ENCODE measurements around the gene SYNGR1.

SYNGR1 gene

GRCh38 chr22:39349967-39350726 lies at the start of gene SYNGR1:
Gene SYNGR1, plus strand, starts transcription at chr22:39349991. Its CDS starts 20 bp downstream, at chr22:39350011.
- no peak for DNase-seq (ENCODE audit: low read depth)

GRCh38 chr22:39300186-39300830 lies 49.5 kb upstream of the SYNGR1 start:
- no peak for DNase-seq (ENCODE audit: low read depth)

- no peak for DNase-seq (ENCODE audit: low read depth)
Measured at GRCh38 chr22:39301108-39301507, 48.7 kb upstream of the SYNGR1 start.

- no peak for DNase-seq (ENCODE audit: low read depth)
Measured at GRCh38 chr22:39301926-39302325, 47.9 kb upstream of the SYNGR1 start.

GRCh38 chr22:39302431-39302960 lies 47.3 kb upstream of the SYNGR1 start:
- no peak for DNase-seq (ENCODE audit: low read depth)

GRCh38 chr22:39303358-39303757 lies 46.4 kb upstream of the SYNGR1 start:
- DNase-seq (ENCODE audit: low read depth) = no peak

- DNase-seq (ENCODE audit: low read depth) = no peak
Measured at GRCh38 chr22:39303892-39304671, 45.7 kb upstream of the SYNGR1 start.

GRCh38 chr22:39306456-39307361 lies 43.1 kb upstream of the SYNGR1 start:
- no peak for DNase-seq (ENCODE audit: low read depth)

- DNase-seq (ENCODE audit: low read depth) = peak; percentile 92
Measured at GRCh38 chr22:39308614-39309363, 41.0 kb upstream of the SYNGR1 start.

GRCh38 chr22:39309364-39309861 lies 40.4 kb upstream of the SYNGR1 start:
- no peak for DNase-seq (ENCODE audit: low read depth)

- DNase-seq (ENCODE audit: low read depth) = no peak
Measured at GRCh38 chr22:39309881-39310714, 39.7 kb upstream of the SYNGR1 start.

GRCh38 chr22:39311592-39312400 lies 38.0 kb upstream of the SYNGR1 start:
- DNase-seq (ENCODE audit: low read depth) = no peak

- no peak for DNase-seq (ENCODE audit: low read depth)
Measured at GRCh38 chr22:39312410-39312809, 37.4 kb upstream of the SYNGR1 start.

GRCh38 chr22:39313258-39314001 lies 36.4 kb upstream of the SYNGR1 start:
- no peak for DNase-seq (ENCODE audit: low read depth)

GRCh38 chr22:39314251-39314971 lies 35.4 kb upstream of the SYNGR1 start:
- no peak for DNase-seq (ENCODE audit: low read depth)

- no peak for DNase-seq (ENCODE audit: low read depth)
Measured at GRCh38 chr22:39315389-39315788, 34.4 kb upstream of the SYNGR1 start.

GRCh38 chr22:39316440-39317083 lies 33.2 kb upstream of the SYNGR1 start:
- peak; percentile 87 for DNase-seq (ENCODE audit: low read depth)

Data from GM04504 (cell line).